ENCODE measurements around the gene BRI3BP. TPM values are rescaled to one million over a fixed set of nuclear protein-coding genes. Genes with fewer than 3 reads are reported as not detected.

Gene BRI3BP, protein sequence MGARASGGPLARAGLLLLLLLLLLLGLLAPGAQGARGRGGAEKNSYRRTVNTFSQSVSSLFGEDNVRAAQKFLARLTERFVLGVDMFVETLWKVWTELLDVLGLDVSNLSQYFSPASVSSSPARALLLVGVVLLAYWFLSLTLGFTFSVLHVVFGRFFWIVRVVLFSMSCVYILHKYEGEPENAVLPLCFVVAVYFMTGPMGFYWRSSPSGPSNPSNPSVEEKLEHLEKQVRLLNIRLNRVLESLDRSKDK
- total RNA-seq (ENCODE audit: unreplicated experiment), result 1.5 TPM
- long read RNA-seq, result 0 reads

DNA sequence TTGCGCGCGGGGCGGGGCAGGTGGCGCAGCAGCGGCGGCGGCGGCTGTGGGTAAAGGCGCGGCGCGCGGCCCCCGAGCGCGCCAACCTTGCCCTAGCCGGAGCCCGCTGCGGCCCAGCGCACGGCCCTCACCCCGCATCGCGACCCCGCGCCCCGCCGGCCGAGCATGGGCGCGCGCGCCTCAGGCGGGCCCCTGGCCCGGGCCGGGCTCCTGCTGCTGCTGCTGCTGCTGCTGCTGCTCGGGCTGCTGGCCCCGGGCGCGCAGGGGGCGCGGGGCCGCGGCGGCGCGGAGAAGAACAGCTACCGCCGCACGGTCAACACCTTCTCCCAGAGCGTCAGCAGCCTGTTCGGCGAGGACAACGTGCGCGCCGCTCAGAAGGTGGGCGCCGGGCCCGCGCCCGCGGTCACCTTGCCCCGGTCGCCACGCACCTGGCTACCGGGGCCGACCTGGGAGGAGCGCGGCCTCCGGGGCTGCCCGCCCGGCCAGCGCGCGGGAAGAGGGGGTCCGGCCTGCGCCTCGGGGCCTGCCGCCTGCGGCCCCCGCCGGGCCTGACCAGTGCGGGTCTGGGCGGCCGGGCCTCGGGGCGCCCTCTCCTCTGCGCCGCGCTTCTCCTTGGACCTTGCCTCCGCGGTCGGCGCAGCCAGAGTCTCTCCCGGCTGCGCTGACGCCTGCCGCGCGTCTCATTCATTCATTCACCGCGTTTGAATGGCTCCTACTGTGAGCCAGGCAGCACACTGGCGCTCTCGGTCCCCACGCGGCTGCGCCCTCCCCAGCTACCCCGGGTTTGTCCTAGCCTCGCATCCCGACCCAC is at the start of gene BRI3BP:
Gene BRI3BP, plus strand, starts transcription at position 20 of the 811 bp plus-strand sequence. Its CDS starts 146 bp downstream, at position 166.
- no peak within 1 kb of the TSS for H3K27ac Mint-ChIP-seq (ENCODE audit: unreplicated experiment)
- DNase-seq, result peak; percentile 53
- H3K9me3 Mint-ChIP-seq (ENCODE audit: unreplicated experiment), result peaks cover 2% of the 10 kb centered on the region
- H3K4me1 Mint-ChIP-seq (ENCODE audit: low read depth, unreplicated experiment), result peaks cover 4% of the 10 kb centered on the region
- TF ChIP-seq, protein P1, sequence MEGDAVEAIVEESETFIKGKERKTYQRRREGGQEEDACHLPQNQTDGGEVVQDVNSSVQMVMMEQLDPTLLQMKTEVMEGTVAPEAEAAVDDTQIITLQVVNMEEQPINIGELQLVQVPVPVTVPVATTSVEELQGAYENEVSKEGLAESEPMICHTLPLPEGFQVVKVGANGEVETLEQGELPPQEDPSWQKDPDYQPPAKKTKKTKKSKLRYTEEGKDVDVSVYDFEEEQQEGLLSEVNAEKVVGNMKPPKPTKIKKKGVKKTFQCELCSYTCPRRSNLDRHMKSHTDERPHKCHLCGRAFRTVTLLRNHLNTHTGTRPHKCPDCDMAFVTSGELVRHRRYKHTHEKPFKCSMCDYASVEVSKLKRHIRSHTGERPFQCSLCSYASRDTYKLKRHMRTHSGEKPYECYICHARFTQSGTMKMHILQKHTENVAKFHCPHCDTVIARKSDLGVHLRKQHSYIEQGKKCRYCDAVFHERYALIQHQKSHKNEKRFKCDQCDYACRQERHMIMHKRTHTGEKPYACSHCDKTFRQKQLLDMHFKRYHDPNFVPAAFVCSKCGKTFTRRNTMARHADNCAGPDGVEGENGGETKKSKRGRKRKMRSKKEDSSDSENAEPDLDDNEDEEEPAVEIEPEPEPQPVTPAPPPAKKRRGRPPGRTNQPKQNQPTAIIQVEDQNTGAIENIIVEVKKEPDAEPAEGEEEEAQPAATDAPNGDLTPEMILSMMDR (IDR thresholded peaks at IDR 0.05; ENCODE audit: partially characterized antibody, unreplicated experiment), result no peak
- H3K36me3 Mint-ChIP-seq (ENCODE audit: unreplicated experiment), result no peaks in the 10 kb centered on the region
- peaks cover 7% of the 10 kb centered on the region for H3K27me3 Mint-ChIP-seq (ENCODE audit: unreplicated experiment)
- peak within 1 kb of the TSS; percentile 94 for H3K4me3 Mint-ChIP-seq (ENCODE audit: unreplicated experiment)

DNA sequence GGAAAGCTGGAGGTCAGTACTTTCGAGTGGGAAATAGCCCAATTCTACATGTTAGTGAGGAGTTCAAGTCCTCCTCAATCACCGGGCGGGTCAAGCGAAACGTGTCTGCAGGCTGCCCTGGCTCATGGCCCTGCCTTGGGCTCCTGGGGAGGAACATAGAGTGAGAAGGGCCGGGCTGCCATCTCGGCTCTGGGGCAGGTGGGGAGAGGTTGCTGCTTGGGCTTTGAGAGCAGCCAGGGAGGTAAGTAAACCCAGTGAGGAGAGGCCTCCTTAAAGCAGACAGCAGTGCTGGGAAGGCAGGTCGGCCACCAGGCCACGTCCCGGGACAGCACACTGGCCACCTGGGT is 47.0 kb upstream of the BRI3BP start:
- no peak overlapping the region for H3K4me3 Mint-ChIP-seq (ENCODE audit: unreplicated experiment)
- no peak for DNase-seq
- H3K27me3 Mint-ChIP-seq (ENCODE audit: unreplicated experiment), result peaks cover 10% of the 10 kb centered on the region
- H3K4me1 Mint-ChIP-seq (ENCODE audit: low read depth, unreplicated experiment), result peaks cover 3% of the 10 kb centered on the region
- H3K27ac Mint-ChIP-seq (ENCODE audit: unreplicated experiment), result no peak overlapping the region
- TF ChIP-seq, protein P1 (IDR thresholded peaks at IDR 0.05; ENCODE audit: partially characterized antibody, unreplicated experiment), result no peak
- H3K9me3 Mint-ChIP-seq (ENCODE audit: unreplicated experiment), result peaks cover 4% of the 10 kb centered on the region
- H3K36me3 Mint-ChIP-seq (ENCODE audit: unreplicated experiment), result no peaks in the 10 kb centered on the region

DNA sequence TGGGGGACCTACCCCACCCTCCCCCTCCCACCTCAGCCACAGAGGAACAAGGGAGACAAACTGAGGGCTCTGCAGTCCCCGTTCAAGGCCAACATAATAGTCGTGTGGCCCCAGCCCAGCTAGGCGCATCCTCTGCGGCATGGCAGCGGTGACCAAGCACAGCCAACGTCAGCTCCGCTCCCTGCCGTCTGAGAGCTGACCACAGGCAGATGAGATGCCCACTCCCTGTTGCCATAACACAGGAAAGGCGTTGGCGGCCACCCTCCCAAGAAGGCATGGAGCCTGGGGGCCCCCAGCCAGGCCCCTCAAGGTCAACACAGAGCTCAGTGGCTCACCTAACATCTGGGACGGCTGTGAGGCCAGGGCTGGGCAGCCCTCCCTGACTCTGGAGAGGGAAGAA is 46.4 kb upstream of the BRI3BP start:
- TF ChIP-seq, protein P1 (IDR thresholded peaks at IDR 0.05; ENCODE audit: partially characterized antibody, unreplicated experiment), result no peak
- Mint-ChIP-seq H3K9me3 (ENCODE audit: unreplicated experiment) (peaks cover 4% of the 10 kb centered on the region), H3K27ac (ENCODE audit: unreplicated experiment) (no peak overlapping the region), H3K4me1 (ENCODE audit: low read depth, unreplicated experiment) (peaks cover 3% of the 10 kb centered on the region), H3K27me3 (ENCODE audit: unreplicated experiment) (peaks cover 10% of the 10 kb centered on the region), H3K4me3 (ENCODE audit: unreplicated experiment) (no peak overlapping the region), H3K36me3 (ENCODE audit: unreplicated experiment) (no peaks in the 10 kb centered on the region)
- no peak for DNase-seq

DNA sequence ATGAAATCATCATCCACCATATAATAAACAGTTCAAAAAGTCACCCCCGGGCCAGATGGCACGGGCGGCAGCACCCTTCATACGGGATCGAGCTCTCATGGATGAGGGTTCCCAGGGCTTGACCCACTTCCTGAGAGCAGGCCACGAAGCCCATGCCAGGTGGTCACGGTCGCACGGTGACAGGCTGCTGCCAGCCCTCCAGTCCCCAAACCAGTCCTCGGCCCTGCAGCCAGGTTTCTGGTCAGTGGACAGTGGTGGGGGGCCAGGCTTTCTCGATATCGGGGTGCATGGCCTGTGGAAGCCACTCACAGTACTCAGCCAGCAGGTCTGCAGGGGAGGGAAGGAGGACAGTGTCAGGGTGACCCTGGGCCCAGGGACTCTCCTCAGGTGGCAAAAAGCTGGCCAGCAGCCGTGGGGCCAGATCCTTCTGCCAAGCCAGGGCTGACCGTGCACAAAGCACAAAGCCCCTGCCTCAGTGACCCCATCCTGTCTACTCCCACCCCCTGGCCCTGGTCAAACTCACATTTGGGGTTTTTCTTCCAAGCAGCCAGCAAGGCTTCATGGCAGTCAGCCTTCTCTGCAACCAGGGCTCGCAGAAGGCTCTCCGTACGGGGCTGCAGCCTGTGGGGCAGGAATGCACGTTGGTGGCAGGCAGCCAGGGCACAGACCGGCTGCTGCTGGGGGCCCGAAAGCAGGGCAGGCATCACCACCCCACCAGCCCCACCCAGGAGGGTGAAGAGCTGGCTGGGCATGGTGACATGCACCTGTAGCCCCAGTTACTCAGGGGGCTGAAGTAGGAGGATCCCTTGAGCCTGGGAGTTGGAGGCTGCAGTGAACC is 45.7 kb upstream of the BRI3BP start:
- H3K4me3 Mint-ChIP-seq (ENCODE audit: unreplicated experiment), result no peak overlapping the region
- H3K27me3 Mint-ChIP-seq (ENCODE audit: unreplicated experiment), result peaks cover 10% of the 10 kb centered on the region
- H3K36me3 Mint-ChIP-seq (ENCODE audit: unreplicated experiment), result no peaks in the 10 kb centered on the region
- peaks cover 4% of the 10 kb centered on the region for H3K9me3 Mint-ChIP-seq (ENCODE audit: unreplicated experiment)
- H3K27ac Mint-ChIP-seq (ENCODE audit: unreplicated experiment), result no peak overlapping the region
- H3K4me1 Mint-ChIP-seq (ENCODE audit: low read depth, unreplicated experiment), result peaks cover 3% of the 10 kb centered on the region
- DNase-seq, result no peak
- TF ChIP-seq, protein P1 (IDR thresholded peaks at IDR 0.05; ENCODE audit: partially characterized antibody, unreplicated experiment), result no peak
